Lower leg skin (tissue), 3 donors: Measurements from ENCODE around the gene SMIM15.

Source experiments
- POLR2A ChIP-seq, 2 donors: fragments of 450-650 bp; IDR thresholded peaks; one replicate each; pipeline ENCODE4 v1.6.1; 2016 to 2017; ENCODE audit warnings: antibody characterized with exemption in 2 of 2, mild to moderate bottlenecking in 1 of 2, moderate library complexity in 1 of 2
- TF ChIP-seq, protein P1 (sequence below), 3 donors: fragments of 450-650 bp; IDR thresholded peaks; one replicate each; pipeline ENCODE4 v1.5.1; 2016; ENCODE audit warnings: antibody characterized with exemption in 3 of 3, mild to moderate bottlenecking in 3 of 3, moderate library complexity in 2 of 3

DNA sequence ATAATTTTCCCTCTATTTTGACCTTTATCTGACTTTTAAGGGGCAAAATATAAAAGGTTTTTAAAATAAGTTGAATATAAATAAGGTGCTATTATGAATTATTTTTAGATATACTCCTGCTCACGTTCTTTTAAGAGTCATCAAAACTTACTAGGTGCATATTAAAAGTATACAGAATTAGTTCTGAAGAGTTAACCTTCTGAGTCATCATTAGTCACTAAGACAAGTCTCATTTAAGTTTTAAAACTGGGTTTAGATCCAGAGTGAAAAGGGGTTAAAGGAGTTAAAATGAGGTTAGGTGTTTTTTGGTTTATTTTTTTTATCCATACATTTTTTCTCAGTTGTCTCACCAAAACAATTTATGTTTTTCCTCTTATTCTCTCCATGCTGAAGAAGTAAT, 41.7 kb downstream of the SMIM15 start:
- TF ChIP-seq, protein P1, sequence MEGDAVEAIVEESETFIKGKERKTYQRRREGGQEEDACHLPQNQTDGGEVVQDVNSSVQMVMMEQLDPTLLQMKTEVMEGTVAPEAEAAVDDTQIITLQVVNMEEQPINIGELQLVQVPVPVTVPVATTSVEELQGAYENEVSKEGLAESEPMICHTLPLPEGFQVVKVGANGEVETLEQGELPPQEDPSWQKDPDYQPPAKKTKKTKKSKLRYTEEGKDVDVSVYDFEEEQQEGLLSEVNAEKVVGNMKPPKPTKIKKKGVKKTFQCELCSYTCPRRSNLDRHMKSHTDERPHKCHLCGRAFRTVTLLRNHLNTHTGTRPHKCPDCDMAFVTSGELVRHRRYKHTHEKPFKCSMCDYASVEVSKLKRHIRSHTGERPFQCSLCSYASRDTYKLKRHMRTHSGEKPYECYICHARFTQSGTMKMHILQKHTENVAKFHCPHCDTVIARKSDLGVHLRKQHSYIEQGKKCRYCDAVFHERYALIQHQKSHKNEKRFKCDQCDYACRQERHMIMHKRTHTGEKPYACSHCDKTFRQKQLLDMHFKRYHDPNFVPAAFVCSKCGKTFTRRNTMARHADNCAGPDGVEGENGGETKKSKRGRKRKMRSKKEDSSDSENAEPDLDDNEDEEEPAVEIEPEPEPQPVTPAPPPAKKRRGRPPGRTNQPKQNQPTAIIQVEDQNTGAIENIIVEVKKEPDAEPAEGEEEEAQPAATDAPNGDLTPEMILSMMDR (IDR thresholded peaks at IDR 0.05) = no peak
- no peak for TF ChIP-seq POLR2A (IDR thresholded peaks at IDR 0.05)
